Activated CD4-positive, alpha-beta T cell treated with anti-CD3 and anti-CD28 coated beads for 24 hours (primary cell): Measurements from ENCODE around the gene TSC22D4.
A peak's percentile ranks its signal among the peaks of the same experiment; 100 is the strongest.
"Not testable (repeated sequence)": the region's sequence is repeated elsewhere in the genome, so short reads cannot be mapped to it uniquely, and the experiment has no call there.

Experiments used
- DNase-seq, 2 donors: peaks; one replicate each; pipeline ENCODE4 v3.0.0-alpha.2; 2020; ENCODE audit warnings: low read depth in 2 of 2

The TSC22D4 gene

GRCh38 chr7:100478958-100479660 lies at the start of gene TSC22D4:
TSC22D4 (minus strand) TSS chr7:100479214; CDS start chr7:100478038, 1,176 bp downstream.
- peak; percentile 78 to 88 for DNase-seq

GRCh38 chr7:100528108-100528866 lies 49.3 kb upstream of the TSC22D4 start:
- DNase-seq, result not testable (repeated sequence)

GRCh38 chr7:100523192-100523591 lies 44.2 kb upstream of the TSC22D4 start:
- not testable (repeated sequence) for DNase-seq

- not testable (repeated sequence) for DNase-seq
Measured at GRCh38 chr7:100521909-100522593, 43.0 kb upstream of the TSC22D4 start.

GRCh38 chr7:100521076-100521475 lies 42.1 kb upstream of the TSC22D4 start:
- no peak for DNase-seq

GRCh38 chr7:100520138-100520537 lies 41.1 kb upstream of the TSC22D4 start:
- DNase-seq, result no peak

GRCh38 chr7:100519580-100519979 lies 40.6 kb upstream of the TSC22D4 start:
- no peak for DNase-seq

GRCh38 chr7:100517305-100517704 lies 38.3 kb upstream of the TSC22D4 start:
- DNase-seq, result no peak

- no peak for DNase-seq
Measured at GRCh38 chr7:100516135-100516812, 37.3 kb upstream of the TSC22D4 start.

GRCh38 chr7:100515072-100515532 lies 36.1 kb upstream of the TSC22D4 start:
- no peak for DNase-seq

GRCh38 chr7:100513212-100513810 lies 34.3 kb upstream of the TSC22D4 start:
- DNase-seq, result no peak

GRCh38 chr7:100510437-100511239 lies 31.6 kb upstream of the TSC22D4 start:
- no peak for DNase-seq

GRCh38 chr7:100509231-100509630 lies 30.2 kb upstream of the TSC22D4 start:
- DNase-seq, result no peak

GRCh38 chr7:100506356-100506923 lies 27.4 kb upstream of the TSC22D4 start:
- no peak for DNase-seq

- no peak for DNase-seq
Measured at GRCh38 chr7:100504887-100505611, 26.0 kb upstream of the TSC22D4 start.

- not testable (repeated sequence) for DNase-seq
Measured at GRCh38 chr7:100504031-100504430, 25.0 kb upstream of the TSC22D4 start.

GRCh38 chr7:100500743-100501142 lies 21.7 kb upstream of the TSC22D4 start:
- not testable (repeated sequence) for DNase-seq

GRCh38 chr7:100496509-100496908 lies 17.5 kb upstream of the TSC22D4 start:
- DNase-seq, result no peak

- peak; percentile 37 to 49 for DNase-seq
Measured at GRCh38 chr7:100493476-100494264, 14.7 kb upstream of the TSC22D4 start.
